NCI-H1048 (cell line): Measurements from ENCODE around the gene MATR3.
"Not testable (repeated sequence)": the region's sequence is repeated elsewhere in the genome, so short reads cannot be mapped to it uniquely, and the experiment has no call there.

Source experiments
- DNase-seq: peaks from one replicate; lab custom pipeline; 2025; lab: John Stamatoyannopoulos, UW

The MATR3 gene

DNA sequence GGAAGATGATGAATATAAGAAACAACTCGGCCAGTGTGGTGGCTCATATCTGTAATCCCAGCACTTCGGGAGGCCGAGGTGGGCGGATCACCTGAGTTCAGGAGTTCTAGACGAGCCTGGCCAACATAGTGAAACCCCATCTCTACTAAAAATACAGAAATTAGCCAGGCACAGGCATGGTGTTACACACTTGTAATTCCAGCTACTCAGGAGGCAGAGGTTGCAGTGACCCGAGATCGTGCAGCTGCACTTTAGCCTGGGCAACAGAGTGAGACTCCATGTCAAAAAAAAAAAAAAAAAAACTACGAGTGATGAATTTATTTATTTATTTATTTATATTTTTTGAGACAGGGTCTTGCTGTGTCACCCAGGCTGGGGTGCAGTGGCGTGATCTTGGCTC, 54.3 kb downstream of the MATR3 start:
- DNase-seq = not testable (repeated sequence)

DNA sequence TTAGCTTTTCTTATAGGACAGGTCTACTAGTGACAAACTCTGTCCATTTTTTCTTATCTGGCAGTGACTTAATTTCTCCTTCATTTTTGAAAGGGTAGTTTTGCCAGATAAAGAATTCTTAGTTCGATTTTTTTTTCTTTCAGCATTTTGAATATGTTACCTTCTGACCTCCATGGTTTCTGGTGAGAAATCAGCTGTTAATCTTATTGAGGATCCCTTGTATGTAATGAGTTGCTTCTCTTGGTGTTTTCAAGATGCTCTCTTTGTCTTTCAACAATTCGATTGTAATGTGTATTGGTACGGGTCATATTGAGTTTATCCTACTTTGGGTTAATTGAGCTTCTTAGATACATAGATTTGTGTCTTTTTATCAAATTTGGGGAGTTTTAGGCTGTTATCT, 60.6 kb downstream of the MATR3 start:
- no peak for DNase-seq

DNA sequence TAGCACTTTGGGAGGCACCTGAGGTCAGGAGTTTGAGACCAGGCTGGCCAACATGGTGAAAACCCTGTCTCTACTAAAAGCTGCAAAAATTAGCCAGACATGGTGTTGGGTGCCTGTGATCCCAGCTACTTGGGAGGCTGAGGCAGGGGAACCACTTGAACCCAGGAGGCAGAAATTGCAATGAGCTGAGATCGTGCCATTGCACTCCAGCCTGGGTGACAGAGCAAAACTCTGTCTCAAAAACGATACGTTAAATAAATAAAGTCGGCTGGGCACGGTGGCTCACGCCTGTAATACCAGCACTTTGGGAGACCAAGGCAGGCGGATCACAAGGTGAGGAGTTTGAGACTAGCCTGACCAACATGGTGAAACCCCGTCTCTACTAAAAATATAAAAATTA, 62.4 kb downstream of the MATR3 start:
- not testable (repeated sequence) for DNase-seq

DNA sequence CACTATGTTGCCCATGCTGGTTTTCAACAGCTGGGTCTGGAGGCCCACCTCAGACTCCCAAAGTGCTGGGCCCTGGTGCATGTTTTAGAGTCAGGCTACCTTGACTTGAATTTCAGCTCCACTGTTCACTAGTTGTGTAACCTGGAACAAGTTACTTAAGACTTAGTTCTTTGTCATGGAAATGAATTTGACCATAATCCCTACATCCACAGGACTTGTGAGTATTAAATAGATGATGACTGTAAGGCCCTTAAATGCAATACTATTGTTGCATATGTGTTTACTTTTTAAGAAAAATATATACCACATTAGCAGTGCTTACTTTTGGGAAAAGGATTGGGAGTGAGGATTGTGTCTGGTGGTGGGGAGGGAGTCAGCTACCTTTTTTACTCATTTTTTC, 64.5 kb downstream of the MATR3 start:
- no peak for DNase-seq

DNA sequence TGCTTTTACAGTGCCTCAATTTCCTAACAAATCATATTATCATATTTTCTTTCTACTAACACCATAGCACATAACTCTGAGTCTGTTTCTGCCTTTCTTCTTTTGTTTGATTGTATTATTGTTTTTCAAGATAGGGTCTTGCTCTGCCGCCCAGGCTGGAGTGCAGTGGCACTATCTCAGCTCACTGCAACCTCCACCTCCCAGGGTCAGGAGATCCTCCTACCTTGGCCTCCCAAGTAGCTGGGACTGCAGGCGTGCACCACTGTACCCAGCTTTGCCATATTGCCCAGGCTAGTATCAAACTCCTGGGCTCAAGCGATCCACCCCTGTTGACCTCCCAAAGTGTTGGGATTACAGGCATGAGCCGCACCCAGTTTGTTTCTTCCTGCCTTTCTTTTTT, 66.8 kb downstream of the MATR3 start:
- DNase-seq = no peak

DNA sequence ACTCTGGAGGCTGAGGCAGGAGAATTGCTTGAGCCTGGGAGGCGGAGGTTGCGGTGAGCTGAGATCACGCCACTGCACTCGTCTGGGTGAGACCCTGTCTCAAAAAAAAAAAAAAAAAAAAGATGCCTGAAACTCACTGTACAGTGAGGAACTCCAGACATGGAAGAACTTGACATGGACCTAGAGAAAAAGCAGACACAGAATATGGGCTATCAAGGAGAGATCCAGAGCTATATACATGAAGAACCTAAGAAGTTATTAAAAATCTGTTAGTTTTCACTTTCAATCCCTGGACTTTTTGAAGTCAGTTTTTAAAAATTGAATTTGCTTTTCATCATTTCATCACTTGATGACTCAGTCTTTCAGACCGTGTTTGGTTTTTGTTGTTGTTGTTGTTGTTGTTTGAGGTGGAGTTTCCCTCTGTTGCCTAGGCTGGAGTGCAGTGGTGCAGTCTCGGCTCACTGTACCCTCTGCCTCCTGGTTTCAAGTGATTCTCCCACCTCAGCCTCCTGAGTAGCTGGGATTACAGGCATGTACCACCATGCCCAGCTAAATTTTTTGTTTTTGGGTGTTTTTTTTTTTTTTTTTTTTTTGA, 68.4 kb downstream of the MATR3 start:
- no peak for DNase-seq

DNA sequence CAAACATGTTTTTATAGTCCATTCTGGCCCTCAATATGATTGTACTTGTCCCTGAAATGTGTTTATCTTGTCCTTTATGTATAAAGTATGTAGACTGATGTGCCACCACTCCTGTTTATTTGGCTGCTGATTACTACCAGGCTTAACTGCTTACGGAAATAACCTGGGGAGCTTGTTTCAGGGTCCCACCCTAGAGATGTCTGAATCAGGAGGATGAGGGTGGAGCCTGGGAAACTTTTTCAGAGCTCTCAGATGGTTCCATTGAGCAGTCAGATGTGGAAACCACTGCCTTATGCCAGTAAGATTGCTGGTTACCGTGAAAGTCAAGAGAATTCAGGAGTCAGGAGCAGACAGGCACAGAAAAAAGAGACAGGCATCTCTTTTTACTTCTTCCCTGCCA, 70.4 kb downstream of the MATR3 start:
- DNase-seq = no peak

DNA sequence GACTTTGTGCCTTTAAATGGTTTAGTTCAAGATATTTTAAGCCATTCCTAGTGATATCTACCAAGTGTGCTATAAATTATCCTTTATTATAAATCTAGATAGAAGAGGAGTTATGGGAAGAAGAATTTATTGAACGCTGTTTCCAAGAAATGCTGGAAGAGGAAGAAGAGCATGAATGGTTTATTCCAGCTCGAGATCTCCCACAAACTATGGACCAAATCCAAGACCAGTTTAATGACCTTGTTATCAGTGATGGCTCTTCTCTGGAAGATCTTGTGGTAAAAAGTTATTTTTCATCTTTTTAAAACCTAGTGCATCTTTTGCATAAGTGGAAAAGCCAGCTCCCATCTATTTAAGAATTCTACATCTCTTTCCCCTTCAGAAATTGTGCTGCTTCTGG, 70.9 kb downstream of the MATR3 start:
- no peak for DNase-seq

DNA sequence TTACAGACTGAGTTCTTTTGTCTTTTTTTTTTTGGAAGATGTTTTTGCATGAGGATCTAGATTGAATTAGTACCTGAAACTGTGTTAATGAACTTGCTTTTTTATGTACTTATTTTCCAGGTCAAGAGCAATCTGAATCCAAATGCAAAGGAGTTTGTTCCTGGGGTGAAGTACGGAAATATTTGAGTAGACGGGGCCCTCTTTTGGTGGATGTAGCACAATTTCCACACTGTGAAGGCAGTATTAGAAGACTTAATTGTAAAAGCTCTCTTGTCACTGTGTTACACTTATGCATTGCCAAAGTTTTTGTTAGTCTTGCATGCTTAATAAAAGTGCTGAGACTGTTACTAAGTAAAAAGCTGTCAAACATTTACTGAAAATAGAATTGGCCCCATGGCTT, 75.1 kb downstream of the MATR3 start:
- no peak for DNase-seq

DNA sequence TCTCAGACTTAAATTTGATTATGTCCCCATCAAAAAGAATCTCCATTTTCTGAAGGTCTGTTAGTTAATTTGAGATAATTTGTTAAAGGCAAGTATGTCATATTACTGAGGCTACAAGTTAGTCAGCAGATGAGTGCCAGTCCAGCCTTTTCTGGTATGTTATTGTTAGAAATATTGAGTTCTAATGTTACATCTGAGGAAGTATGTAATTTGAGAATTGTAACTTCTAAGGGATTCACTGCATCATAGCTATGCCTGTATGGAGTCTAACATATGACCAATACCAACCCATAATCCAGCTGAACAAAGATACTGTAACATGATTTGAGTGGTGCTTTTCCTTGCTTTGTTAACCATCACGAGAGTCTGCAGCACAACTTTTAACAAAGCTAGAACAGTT, 75.6 kb downstream of the MATR3 start:
- no peak for DNase-seq

DNA sequence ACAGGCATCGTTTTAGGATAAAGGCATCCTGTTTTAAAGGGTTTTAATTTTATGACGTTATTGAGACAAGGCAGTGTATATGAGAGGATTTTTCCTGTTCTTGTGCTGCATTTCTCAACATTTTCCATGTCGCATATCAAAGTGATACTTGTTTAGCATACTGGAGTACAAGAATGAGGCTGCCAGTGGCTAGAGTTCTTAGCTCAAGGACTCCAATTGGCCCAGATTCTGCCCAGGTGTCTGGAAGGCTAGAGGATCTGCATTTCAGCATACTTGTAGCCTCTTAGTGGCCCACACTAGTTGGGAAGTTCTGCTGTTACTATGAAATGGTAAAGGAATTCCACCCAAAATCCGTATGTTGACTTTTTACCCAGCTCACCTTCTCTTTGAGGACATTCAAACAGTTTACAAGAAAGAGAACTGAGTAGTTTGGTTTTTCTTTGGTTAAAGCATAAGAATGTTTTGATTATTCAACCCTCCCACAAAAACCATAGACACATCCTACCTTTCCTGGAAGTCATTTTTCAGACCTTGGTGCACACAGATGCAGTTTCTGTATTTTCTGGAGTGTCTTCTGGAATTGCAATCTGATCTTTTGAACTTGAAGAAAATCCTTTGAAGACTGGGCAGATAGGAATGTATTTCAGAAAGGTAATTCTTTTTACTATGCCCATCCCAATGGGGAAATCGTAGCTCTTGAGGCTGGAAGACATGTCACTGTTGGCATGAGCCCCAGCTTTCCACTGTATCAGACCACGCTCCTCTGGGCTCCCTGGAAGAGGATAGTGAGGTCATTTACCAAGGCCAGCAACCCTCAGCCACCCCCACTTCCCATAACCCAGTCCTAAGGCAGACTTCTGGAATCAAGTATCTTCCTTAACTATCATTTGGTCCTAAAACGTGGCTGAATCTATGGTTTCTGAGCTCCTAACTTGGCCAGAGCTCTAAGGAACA, 78.2 kb downstream of the MATR3 start:
- no peak for DNase-seq

DNA sequence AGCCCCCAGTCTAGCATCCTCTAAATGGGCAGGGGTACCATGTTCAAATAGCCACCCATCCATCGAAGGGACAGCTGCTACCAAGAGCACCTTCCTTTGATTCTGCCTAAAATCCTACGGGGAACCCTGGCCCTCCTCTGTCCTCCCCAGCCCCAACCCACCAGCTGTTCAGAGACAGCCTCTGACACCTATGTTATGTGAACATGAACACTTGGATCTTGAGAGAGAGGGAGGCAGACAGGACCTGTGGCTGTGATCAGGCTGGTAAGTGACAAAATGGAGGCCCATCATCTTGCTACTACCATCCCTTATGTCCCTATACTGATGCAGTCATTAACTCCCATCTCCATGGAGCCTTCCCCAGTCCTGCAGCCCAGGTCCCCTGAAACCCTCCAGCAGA, 81.4 kb downstream of the MATR3 start:
- no peak for DNase-seq

DNA sequence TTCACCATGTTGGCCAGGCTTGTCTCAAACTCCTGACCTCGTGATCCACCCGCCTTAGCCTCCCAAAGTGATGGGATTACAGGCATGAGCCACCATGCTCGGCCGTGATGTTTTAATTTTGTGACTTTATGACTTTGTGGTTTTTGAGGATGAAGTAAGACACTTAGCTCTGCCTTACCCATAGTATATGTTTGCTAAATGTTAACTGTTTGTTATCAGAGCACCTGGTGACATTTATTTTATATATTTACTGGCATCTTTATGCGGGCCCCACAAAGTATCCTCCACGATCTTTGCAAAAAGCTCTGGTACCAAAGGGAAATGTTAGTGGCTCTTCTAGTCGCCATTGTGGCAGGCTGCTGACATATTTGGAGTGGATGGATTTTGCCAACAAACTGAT, 82.8 kb downstream of the MATR3 start:
- DNase-seq = no peak

DNA sequence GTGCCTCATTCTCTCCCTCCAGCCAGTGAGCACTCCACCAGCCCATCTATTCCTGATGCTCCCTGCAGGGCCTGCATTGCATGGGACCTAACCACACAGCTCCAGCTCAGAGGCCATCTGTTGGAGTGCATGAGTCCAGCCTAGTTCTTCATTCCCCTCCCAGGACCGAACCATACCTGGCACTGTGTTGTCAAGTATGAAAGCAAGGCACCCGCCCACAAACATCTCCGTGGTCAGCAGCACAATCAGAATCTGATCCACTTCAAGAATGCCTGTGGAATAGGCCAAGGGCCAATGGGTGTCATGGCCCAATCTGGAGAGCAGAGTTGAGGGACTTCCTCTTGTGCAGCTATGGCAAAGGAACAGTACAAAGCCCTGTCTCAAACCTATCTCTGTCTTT, 83.7 kb downstream of the MATR3 start:
- DNase-seq = no peak

DNA sequence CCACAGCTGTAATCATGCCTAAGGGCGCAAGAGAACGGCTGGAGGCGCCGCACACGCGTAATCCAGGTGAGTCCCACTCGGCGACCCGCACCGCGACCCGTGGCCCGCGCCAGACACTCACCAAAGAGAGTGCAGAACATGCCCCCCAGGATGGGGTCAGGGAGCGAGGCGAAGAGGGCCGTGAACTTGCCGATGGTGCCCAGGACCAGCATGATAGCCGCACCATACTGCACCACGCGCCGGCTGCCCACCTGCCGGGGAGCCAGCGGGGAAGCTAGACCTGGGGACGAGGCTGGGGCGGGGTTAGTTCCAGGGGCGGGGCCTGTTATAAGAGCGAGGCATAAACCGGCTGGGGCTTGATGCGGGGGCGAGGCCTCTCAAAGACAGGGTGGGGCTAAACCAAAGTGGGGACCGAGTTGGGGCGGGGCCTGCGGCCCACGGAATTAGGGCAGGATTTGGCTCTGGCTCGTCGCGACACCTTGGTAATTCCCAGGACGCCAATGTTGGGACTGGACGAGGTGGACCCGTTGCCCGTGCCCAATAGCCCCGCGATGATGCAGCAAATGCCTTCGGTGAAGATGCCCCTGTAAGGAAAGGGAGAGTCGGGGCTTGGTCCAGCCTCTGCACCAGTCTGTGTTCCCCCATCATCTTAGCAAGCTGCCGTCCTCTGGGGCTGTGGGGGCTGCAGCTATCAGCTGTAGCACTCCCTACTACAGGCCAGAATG, 84.7 kb downstream of the MATR3 start:
- no peak for DNase-seq

DNA sequence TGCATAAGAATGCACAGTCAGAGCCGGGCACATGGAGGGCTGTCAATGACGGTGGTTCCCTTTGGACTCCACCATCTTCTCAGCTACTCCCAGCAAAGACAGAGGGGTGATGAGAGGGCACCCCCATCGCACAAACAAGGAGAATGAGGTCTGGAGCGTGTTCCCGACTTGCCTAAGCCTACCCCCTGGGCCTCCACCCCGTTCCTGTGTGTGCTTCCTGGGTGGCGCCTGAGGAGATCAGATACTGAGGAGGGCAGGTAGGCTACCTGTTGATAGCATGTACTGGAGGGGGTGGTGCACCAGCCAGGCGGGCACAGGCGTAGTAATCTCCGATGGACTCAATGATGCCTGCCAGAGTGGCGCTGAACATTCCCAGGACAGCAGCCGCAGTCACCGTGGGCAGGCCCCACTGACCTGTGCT, 85.4 kb downstream of the MATR3 start:
- no peak for DNase-seq

DNA sequence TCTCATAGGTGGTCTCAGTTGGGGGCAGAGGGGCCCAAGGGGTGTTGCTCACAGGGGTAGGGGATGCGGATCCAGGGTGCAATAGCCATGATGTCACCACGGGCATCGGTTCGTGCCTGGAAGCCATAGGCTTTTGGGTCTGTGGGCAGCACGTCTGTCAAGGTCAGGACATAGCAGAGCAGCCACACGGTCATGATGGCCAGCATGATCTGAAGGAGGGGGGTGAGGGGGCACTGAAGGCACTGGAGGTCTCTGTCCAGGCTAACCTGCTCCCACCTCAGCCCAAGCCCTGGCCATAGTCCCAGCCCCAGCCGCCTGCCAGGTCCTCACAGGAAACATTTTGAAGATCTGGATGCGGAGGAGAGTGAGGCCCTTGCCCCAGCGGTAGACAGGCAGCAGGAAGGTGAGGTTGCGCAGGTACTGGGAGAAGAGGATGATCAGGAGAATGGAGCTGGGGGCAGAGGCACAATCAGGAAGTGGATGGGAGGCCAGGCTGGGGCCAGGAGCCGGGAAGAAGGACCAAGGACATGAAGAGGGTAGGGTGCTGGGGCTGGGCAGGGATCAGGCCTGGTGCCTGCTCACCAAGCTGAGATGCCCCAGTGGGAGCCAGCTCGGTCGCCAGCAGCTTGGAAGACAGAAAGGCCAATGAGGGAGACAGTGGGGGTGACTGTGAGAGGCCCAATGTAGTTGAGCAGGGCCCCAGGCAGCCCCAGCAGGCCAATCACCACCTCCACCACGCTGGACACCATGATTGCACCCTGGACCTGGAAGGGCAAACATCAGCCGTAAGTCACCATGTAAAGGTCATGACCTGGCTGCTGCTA, 86.3 kb downstream of the MATR3 start:
- no peak for DNase-seq
